Uterus (tissue), 2 donors: ENCODE results near the gene MFAP5.

Experiments
- CTCF ChIP-seq, 4 experiments: fragments of 200-600 bp in 2 of 4; fragments of 450-650 bp in 2 of 4; sonication (generic) in 2 of 4; IDR thresholded peaks; one replicate each; pipeline ENCODE4 v1.5.1; 2016 to 2019; ENCODE audit warnings: antibody characterized with exemption in 4 of 4, mild to moderate bottlenecking in 2 of 4, moderate library complexity in 1 of 4
- POLR2A ChIP-seq, 2 donors: fragments of 450-650 bp; IDR thresholded peaks; one replicate each; pipeline ENCODE4 v1.6.1; 2016; ENCODE audit warnings: antibody characterized with exemption in 2 of 2, mild to moderate bottlenecking in 1 of 2, moderate library complexity in 1 of 2

- TF ChIP-seq CTCF (IDR thresholded peaks at IDR 0.05): no peak
- peak; percentile 84 to 89 for TF ChIP-seq POLR2A (IDR thresholded peaks at IDR 0.05)
Observed at GRCh38 chr12:8697476-8698131, 35.0 kb upstream of the MFAP5 start, which contains the start of gene RIMKLB.
